HCT116 (cell line): ENCODE data around the gene KLHL25. TPM values are rescaled to one million over a fixed set of nuclear protein-coding genes. Genes with fewer than 3 reads are reported as not detected.

Experiments
- ATAC-seq: fragments of 200-7000 bp; cut with Tn5 transposase; 2 replicates; pipeline ENCODE4 v1.9.1; 2020; ENCODE audit warnings: mild to moderate bottlenecking, moderate library complexity
- BruUV-seq: library from RNA; stranded (reverse); fragments of 400-500 nt; replicated peaks from 2 replicates; lab custom pipeline; 2021; lab: Mats Ljungman, UMichigan
- CTCF ChIA-PET: fragments of 300-600 bp; sonication (Branson Sonifier 250); formaldehyde crosslinking; loops from one replicate; lab custom pipeline; 2021; ENCODE audit warnings: antibody characterized with exemption; lab: Charles Lee
- POLR2A ChIA-PET: fragments of 300-600, 350-600 bp; sonication (Branson Sonifier 250); formaldehyde crosslinking; loops from one replicate; lab custom pipeline; 2021; ENCODE audit warnings: antibody characterized with exemption; lab: Charles Lee
- RAD21 ChIA-PET, 2 experiments: fragments of 300-600 bp; sonication (Branson Sonifier 250); formaldehyde crosslinking; loops; one replicate each; lab custom pipeline; 2023; ENCODE audit warnings: low total read pairs in 2 of 2; ENCODE audit not compliant: uncharacterized antibody in 2 of 2, unreplicated experiment in 2 of 2, low non-redundant PET in 1 of 2; lab: Charles Lee
- DNase-seq: peaks from one replicate; pipeline ENCODE4 v3.0.0-alpha.2; 2010; ENCODE audit warnings: low read depth, low spot score
- H2AFZ ChIP-seq: fragments of 200-600 bp; shearing (Covaris generic), sonication (generic); 2 replicates; pipeline ENCODE4 v1.6.1; 2017; ENCODE audit warnings: low read depth, mixed run types, mixed read lengths, antibody characterized with exemption, low read length; ENCODE audit not compliant: poor library complexity, severe bottlenecking
- H3K27ac ChIP-seq: 2 replicates; pipeline ENCODE4 v1.5.1; 2012; ENCODE audit warnings: low read depth, low read length
- H3K27me3 ChIP-seq: fragments of 200-600 bp; sonication (generic); 2 replicates; pipeline ENCODE4 v1.6.1; 2016; ENCODE audit warnings: mixed run types, low read length, mixed read lengths; ENCODE audit not compliant: insufficient read depth
- H3K36me3 ChIP-seq, 2 experiments: fragments of 200-500 bp in 1 of 2; fragments of 200-600 bp in 1 of 2; sonication (Bioruptor generic) in 1 of 2; sonication (generic) in 1 of 2; 2 replicates each; pipeline versions ENCODE4 v1.5.1 to v1.6.1; 2014 to 2016; ENCODE audit warnings: low read length in 2 of 2, inconsistent platforms in 1 of 2, mixed read lengths in 1 of 2, mixed run types in 1 of 2; ENCODE audit not compliant: insufficient read depth in 2 of 2, control insufficient read depth in 1 of 2
- H3K4me1 ChIP-seq, 2 experiments: fragments of 200-600 bp in 1 of 2; sonication (generic) in 1 of 2; 2 replicates each; pipeline versions ENCODE4 v1.5.1 to v1.6.1; 2012 to 2017; ENCODE audit warnings: low read length in 2 of 2, inconsistent platforms in 1 of 2, mild to moderate bottlenecking in 1 of 2, mixed read lengths in 1 of 2, mixed run types in 1 of 2, moderate library complexity in 1 of 2; ENCODE audit not compliant: insufficient read depth in 2 of 2, control insufficient read depth in 1 of 2
- H3K4me2 ChIP-seq: fragments of 200-600 bp; sonication (generic); 2 replicates; pipeline ENCODE4 v1.6.1; 2017; ENCODE audit warnings: mixed run types, low read length, mixed read lengths
- H3K4me3 ChIP-seq, 2 experiments: fragments of 200-600 bp in 1 of 2; sonication (generic) in 1 of 2; replicated peaks in 1 of 2; 2 replicates each; pipeline ENCODE4 v1.5.1; 2011 to 2016; ENCODE audit warnings: low read length in 2 of 2, control low read depth in 1 of 2, low read depth in 1 of 2, mild to moderate bottlenecking in 1 of 2, mixed read lengths in 1 of 2, mixed run types in 1 of 2
- H3K79me2 ChIP-seq: fragments of 200-600 bp; sonication (generic); 2 replicates; pipeline ENCODE4 v1.6.1; 2017; ENCODE audit warnings: mild to moderate bottlenecking, mixed run types, low read length, moderate library complexity, mixed read lengths; ENCODE audit not compliant: insufficient read depth
- H3K9ac ChIP-seq: fragments of 200-600 bp; sonication (generic); 2 replicates; pipeline ENCODE4 v1.6.1; 2016; ENCODE audit warnings: low read length, mixed read lengths
- H3K9me2 ChIP-seq: fragments of 200-600 bp; sonication (generic), shearing (Covaris generic); 2 replicates; pipeline ENCODE4 v1.6.1; 2017; ENCODE audit warnings: mixed run types, mild to moderate bottlenecking, moderate library complexity; ENCODE audit not compliant: insufficient read depth
- H3K9me3 ChIP-seq, 2 experiments: fragments of 200-500 bp in 1 of 2; fragments of 200-600 bp in 1 of 2; sonication (Bioruptor generic) in 1 of 2; sonication (generic) in 1 of 2; 2 replicates each; pipeline ENCODE4 v1.6.1; 2014 to 2017; ENCODE audit warnings: low read length in 2 of 2, mixed read lengths in 2 of 2, inconsistent platforms in 1 of 2, low read depth in 1 of 2, mild to moderate bottlenecking in 1 of 2, mixed run types in 1 of 2, moderate library complexity in 1 of 2; ENCODE audit not compliant: control insufficient read depth in 1 of 2, insufficient read depth in 1 of 2
- H4K20me1 ChIP-seq: fragments of 200-600 bp; sonication (generic), shearing (Covaris generic); 2 replicates; pipeline ENCODE4 v1.6.1; 2017; ENCODE audit warnings: mixed run types, mild to moderate bottlenecking, moderate library complexity; ENCODE audit not compliant: insufficient read depth
- ELF1 ChIP-seq: IDR thresholded peaks from 2 replicates; pipeline ENCODE4 v1.6.1; 2012; ENCODE audit warnings: low read depth, borderline replicate concordance
- JUND ChIP-seq: IDR thresholded peaks from 2 replicates; pipeline ENCODE4 v1.6.1; 2012
- POLR2AphosphoS5 ChIP-seq: IDR thresholded peaks from 2 replicates; pipeline ENCODE4 v1.6.1; 2011; ENCODE audit warnings: mild to moderate bottlenecking, low read depth, low read length, moderate library complexity
- SIN3A ChIP-seq: IDR thresholded peaks from 2 replicates; pipeline ENCODE4 v1.6.1; 2012; ENCODE audit warnings: low read depth
- YY1 ChIP-seq: IDR thresholded peaks from 2 replicates; pipeline ENCODE4 v1.6.1; 2011; ENCODE audit warnings: low read length, low read depth, moderate library complexity, mild to moderate bottlenecking; ENCODE audit not compliant: insufficient replicate concordance; ENCODE audit errors: extremely low read depth
- ZNF274 ChIP-seq: fragments of 200-500 bp; sonication (Bioruptor generic); IDR thresholded peaks from 2 replicates; pipeline ENCODE4 v1.6.1; 2014; ENCODE audit warnings: mild to moderate bottlenecking, low read depth, low read length, inconsistent platforms
- intact Hi-C: fragments of 100-400 bp; cut with micrococcal nuclease; formaldehyde crosslinking; loops from 2 replicates; pipeline ENCODE4 v1.10.0; 2022
- total RNA-seq: library from RNA; stranded (reverse); gene quantifications from one replicate; pipeline ENCODE4 v1.2.1, GENCODE V29; 2021; ENCODE audit not compliant: unreplicated experiment
- TF ChIP-seq, protein P1 (sequence below): IDR thresholded peaks from 2 replicates; pipeline ENCODE4 v1.6.1; 2011; ENCODE audit warnings: mild to moderate bottlenecking, low read length, moderate library complexity; ENCODE audit not compliant: insufficient replicate concordance; ENCODE audit errors: extremely low read depth
- TF ChIP-seq, protein P2 (sequence below), 3 experiments: fragments of 200-600 bp in 1 of 3; sonication (generic) in 1 of 3; IDR thresholded peaks in 2 of 3; conservative IDR thresholded peaks in 1 of 3; 2 replicates each; pipeline ENCODE4 v1.5.1; 2012 to 2017; ENCODE audit warnings: low read depth in 2 of 3, low read length in 2 of 3, antibody characterized with exemption in 1 of 3, borderline replicate concordance in 1 of 3, control low read depth in 1 of 3, mild to moderate bottlenecking in 1 of 3, mixed read lengths in 1 of 3, mixed run types in 1 of 3, moderate library complexity in 1 of 3; ENCODE audit not compliant: insufficient read depth in 1 of 3
- TF ChIP-seq, protein P3 (sequence below): IDR thresholded peaks from 2 replicates; pipeline ENCODE4 v1.6.1; 2012

Gene KLHL25
- total RNA-seq, 1 experiment from 2014 or later = 5.3 TPM

DNA sequence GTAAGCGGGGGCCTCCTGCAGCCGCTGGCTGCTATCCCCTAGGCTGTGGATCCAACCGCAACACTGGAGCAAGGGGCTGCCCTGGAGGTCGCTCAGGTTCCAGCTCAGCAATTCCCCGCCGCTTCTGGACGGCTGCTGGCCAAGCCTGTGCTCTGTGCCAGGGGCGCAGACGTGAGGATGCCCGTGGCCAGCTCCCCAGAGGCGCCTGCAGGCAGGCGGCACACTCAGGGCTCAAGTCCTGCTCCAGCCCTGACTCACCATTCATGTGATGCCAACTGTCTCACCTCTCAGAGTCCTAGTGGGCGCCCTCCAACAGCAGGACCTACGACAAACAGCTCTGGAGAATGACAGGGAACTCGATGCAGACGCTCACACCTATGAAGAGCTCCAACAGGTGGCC, 31.6 kb downstream of the KLHL25 start:
- Histone ChIP-seq H3K36me3 (no peaks in the 10 kb centered on the region), H4K20me1 (no peaks in the 10 kb centered on the region)
- no peak for TF ChIP-seq SIN3A
- TF ChIP-seq YY1 = no peak
- TF ChIP-seq JUND = no peak
- no peak for TF ChIP-seq ZNF274
- no peak for TF ChIP-seq POLR2AphosphoS5
- TF ChIP-seq, protein P1, sequence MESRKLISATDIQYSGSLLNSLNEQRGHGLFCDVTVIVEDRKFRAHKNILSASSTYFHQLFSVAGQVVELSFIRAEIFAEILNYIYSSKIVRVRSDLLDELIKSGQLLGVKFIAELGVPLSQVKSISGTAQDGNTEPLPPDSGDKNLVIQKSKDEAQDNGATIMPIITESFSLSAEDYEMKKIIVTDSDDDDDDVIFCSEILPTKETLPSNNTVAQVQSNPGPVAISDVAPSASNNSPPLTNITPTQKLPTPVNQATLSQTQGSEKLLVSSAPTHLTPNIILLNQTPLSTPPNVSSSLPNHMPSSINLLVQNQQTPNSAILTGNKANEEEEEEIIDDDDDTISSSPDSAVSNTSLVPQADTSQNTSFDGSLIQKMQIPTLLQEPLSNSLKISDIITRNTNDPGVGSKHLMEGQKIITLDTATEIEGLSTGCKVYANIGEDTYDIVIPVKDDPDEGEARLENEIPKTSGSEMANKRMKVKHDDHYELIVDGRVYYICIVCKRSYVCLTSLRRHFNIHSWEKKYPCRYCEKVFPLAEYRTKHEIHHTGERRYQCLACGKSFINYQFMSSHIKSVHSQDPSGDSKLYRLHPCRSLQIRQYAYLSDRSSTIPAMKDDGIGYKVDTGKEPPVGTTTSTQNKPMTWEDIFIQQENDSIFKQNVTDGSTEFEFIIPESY = no peak
- TF ChIP-seq, protein P2, sequence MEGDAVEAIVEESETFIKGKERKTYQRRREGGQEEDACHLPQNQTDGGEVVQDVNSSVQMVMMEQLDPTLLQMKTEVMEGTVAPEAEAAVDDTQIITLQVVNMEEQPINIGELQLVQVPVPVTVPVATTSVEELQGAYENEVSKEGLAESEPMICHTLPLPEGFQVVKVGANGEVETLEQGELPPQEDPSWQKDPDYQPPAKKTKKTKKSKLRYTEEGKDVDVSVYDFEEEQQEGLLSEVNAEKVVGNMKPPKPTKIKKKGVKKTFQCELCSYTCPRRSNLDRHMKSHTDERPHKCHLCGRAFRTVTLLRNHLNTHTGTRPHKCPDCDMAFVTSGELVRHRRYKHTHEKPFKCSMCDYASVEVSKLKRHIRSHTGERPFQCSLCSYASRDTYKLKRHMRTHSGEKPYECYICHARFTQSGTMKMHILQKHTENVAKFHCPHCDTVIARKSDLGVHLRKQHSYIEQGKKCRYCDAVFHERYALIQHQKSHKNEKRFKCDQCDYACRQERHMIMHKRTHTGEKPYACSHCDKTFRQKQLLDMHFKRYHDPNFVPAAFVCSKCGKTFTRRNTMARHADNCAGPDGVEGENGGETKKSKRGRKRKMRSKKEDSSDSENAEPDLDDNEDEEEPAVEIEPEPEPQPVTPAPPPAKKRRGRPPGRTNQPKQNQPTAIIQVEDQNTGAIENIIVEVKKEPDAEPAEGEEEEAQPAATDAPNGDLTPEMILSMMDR (IDR thresholded peaks at IDR 0.05 in 2 of 3, conservative IDR thresholded peaks at IDR 0.05 in 1 of 3; ENCODE audit: borderline replicate concordance in 1 of 3, insufficient read depth in 1 of 3, low read depth in 2 of 3, low read length in 2 of 3) = no peak
- TF ChIP-seq, protein P3, sequence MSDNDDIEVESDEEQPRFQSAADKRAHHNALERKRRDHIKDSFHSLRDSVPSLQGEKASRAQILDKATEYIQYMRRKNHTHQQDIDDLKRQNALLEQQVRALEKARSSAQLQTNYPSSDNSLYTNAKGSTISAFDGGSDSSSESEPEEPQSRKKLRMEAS = no peak
- TF ChIP-seq ELF1 = no peak
- TF ChIP-seq, all 23 proteins: peak for 0
- intact Hi-C loops = no loop called here
- ATAC-seq = no peak
- Histone ChIP-seq H3K9ac (no peak overlapping the region), H3K9me2 (no peaks in the 10 kb centered on the region), H3K4me3 (no peak overlapping the region), H3K79me2 (no peaks in the 10 kb centered on the region), H3K4me1 (no peaks in the 10 kb centered on the region), H2AFZ (no peak overlapping the region), H3K4me2 (no peak overlapping the region), H3K27ac (no peak overlapping the region), H3K27me3 (no peaks in the 10 kb centered on the region), H3K9me3 (no peaks in the 10 kb centered on the region)
- RAD21 ChIA-PET = no interaction called here
- no TSS peak for BruUV-seq
- CTCF ChIA-PET = no interaction called here
- POLR2A ChIA-PET = no interaction called here
- no peak for DNase-seq
